Measurements from ENCODE around the gene AMDHD2. TPM values are rescaled to one million over a fixed set of nuclear protein-coding genes. Genes with fewer than 3 reads are reported as not detected.
A peak's percentile ranks its signal among the peaks of the same experiment; 100 is the strongest.

The AMDHD2 gene
- total and polyA plus RNA-seq, 2 of the 8 experiments (the other 6 are each of a cell fraction or from before 2014, with no cell fraction given): 43.0 to 54.6 TPM

DNA sequence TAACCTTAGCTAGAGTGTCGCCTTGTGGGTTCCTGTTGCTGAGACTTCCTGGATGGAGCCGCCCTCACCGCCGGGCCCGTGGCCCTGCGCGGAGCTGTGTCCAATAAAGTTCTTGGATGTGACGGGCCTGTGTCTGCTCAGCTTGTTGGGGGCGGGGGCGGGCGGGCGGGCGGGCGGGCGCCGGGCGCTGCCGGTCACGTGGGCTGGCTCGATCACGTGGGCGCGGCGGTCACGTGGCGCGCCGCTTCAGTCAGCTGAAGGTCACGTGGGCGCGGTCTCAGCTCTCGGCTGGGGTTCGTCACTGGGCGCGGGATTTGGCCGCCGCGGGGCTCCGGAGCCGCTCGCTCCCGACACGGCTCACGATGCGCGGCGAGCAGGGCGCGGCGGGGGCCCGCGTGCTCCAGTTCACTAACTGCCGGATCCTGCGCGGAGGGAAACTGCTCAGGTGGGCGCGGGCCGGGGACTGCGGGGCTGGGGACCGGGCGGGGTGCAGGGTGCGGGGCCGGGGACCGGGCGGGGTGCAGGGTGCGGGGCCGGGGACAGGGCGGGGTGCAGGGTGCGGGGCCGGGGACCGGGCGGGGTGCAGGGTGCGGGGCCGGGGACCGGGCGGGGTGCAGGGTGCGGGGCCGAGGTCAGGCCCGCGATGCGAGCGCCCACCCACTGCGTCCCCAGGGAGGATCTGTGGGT lies at the start of gene AMDHD2 (continued):
- TF ChIP-seq, protein P1, sequence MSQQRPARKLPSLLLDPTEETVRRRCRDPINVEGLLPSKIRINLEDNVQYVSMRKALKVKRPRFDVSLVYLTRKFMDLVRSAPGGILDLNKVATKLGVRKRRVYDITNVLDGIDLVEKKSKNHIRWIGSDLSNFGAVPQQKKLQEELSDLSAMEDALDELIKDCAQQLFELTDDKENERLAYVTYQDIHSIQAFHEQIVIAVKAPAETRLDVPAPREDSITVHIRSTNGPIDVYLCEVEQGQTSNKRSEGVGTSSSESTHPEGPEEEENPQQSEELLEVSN (IDR thresholded peaks at IDR 0.05): peak; percentile 77; the same call in 1 of the 2 replicates
- TF ChIP-seq CTBP2 (IDR thresholded peaks at IDR 0.05; ENCODE audit: borderline replicate concordance, insufficient read depth, insufficient read length, low read length): no peak
- peak; percentile 38; the same call in 1 of the 2 replicates for TF ChIP-seq YY1 (IDR thresholded peaks at IDR 0.05; ENCODE audit: low read depth, low read length)
- TF ChIP-seq, protein P2, sequence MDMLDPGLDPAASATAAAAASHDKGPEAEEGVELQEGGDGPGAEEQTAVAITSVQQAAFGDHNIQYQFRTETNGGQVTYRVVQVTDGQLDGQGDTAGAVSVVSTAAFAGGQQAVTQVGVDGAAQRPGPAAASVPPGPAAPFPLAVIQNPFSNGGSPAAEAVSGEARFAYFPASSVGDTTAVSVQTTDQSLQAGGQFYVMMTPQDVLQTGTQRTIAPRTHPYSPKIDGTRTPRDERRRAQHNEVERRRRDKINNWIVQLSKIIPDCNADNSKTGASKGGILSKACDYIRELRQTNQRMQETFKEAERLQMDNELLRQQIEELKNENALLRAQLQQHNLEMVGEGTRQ (IDR thresholded peaks at IDR 0.05; ENCODE audit: low read length): peak; percentile 100
- peak; percentile 79 for TF ChIP-seq CHD2 (IDR thresholded peaks at IDR 0.05; ENCODE audit: low read length)
- TF ChIP-seq NRF1 (IDR thresholded peaks at IDR 0.05; ENCODE audit: low read depth, low read length): no peak; the same call in 1 of the 2 replicates
- TF ChIP-seq HDAC2 (IDR thresholded peaks at IDR 0.05; ENCODE audit: borderline replicate concordance in 1 of 2, low read depth in 2 of 2, low read length in 2 of 2): no peak
- no peak for TF ChIP-seq SIRT6 (IDR thresholded peaks at IDR 0.05; ENCODE audit: low read length)
- TF ChIP-seq BRCA1 (IDR thresholded peaks at IDR 0.05; ENCODE audit: low read depth, low read length): peak; percentile 27; the same call in 1 of the 2 replicates
- no peak for TF ChIP-seq EZH2 (IDR thresholded peaks at IDR 0.05; ENCODE audit: low read depth, low read length, severe bottlenecking)
- TF ChIP-seq RFX5 (IDR thresholded peaks at IDR 0.05; ENCODE audit: borderline replicate concordance, low read depth, low read length): no peak
- peak; percentile 53; the same call in 1 of the 2 replicates for TF ChIP-seq GABPA (IDR thresholded peaks at IDR 0.05; ENCODE audit: borderline replicate concordance, insufficient read depth, low read length)

Measured in H1 (cell line).